Stimulated activated naive CD4-positive, alpha-beta T cell (primary cell): ENCODE results near the gene GPR155.

Experiments
- DNase-seq, 6 experiments: peaks; one replicate each; lab custom pipeline; 2025; lab: John Stamatoyannopoulos, UW

GPR155 gene, protein sequence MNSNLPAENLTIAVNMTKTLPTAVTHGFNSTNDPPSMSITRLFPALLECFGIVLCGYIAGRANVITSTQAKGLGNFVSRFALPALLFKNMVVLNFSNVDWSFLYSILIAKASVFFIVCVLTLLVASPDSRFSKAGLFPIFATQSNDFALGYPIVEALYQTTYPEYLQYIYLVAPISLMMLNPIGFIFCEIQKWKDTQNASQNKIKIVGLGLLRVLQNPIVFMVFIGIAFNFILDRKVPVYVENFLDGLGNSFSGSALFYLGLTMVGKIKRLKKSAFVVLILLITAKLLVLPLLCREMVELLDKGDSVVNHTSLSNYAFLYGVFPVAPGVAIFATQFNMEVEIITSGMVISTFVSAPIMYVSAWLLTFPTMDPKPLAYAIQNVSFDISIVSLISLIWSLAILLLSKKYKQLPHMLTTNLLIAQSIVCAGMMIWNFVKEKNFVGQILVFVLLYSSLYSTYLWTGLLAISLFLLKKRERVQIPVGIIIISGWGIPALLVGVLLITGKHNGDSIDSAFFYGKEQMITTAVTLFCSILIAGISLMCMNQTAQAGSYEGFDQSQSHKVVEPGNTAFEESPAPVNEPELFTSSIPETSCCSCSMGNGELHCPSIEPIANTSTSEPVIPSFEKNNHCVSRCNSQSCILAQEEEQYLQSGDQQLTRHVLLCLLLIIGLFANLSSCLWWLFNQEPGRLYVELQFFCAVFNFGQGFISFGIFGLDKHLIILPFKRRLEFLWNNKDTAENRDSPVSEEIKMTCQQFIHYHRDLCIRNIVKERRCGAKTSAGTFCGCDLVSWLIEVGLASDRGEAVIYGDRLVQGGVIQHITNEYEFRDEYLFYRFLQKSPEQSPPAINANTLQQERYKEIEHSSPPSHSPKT

GRCh38 chr2:174486563-174487107, at the start of gene GPR155:
GPR155 (minus strand) TSS chr2:174487029; CDS start chr2:174481956, 5,073 bp downstream.
- DNase-seq = peak in 3 of 6 experiments; percentile 43 to 59 (median 50)

- no peak for DNase-seq
These were observed 49.2 kb upstream of the GPR155 start for GRCh38 chr2:174535757-174536703.

DNA sequence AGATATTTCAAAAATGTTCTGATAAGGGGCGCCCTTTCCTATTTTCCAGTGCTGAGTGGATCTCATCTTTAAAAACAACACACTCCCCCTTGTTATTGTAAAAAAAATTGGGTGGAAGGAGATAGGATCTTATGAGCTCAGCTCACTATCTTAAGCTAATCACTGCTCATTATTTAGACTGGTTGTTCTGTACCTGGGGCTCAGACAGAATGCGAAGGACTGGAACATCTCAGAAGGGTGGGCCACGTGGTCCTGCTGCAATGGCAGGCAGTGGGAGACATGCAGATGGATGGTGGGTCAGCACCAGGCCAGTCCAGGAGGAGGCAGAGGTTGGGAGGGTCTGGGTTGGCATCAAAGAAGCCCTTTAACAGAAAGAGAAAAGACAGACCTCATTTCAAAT, 48.3 kb upstream of the GPR155 start:
- no peak for DNase-seq

DNA sequence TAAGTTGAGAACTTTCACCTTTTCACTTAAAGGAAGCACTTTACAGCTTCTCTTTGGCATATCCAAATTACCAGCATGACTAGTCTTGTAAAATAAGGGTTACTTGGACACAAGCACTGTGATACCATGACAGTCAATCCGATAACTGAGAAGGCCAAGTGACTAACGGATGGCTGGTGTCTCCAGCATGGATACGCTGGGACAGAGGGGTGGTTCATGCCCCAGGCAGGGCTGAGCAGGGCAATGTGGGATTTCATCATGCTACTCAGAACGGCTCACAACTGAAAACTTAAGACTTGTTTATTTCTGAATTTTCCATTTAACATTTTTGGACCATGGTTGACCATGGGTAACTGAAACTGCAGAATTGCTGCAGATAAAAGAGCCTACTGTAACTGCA, 43.1 kb upstream of the GPR155 start:
- DNase-seq = no peak

DNA sequence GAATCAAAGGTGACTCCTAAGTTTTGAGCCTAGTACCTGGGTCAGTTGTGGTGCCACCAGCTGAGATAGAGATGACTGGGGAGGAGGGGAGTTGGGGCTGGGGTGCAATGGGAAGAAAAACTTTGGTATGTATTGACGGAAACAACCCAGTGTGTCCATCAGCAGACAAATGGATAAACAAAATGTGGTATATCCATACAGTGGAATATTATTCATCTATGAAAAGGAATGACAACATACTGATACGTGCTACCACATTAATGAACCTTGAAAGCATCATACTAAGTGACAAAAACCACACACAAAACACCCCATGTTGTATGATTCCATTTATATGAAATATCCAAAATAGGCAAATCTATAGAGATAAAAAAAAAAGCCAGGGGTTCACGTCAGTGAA, 41.1 kb upstream of the GPR155 start:
- DNase-seq = no peak

DNA sequence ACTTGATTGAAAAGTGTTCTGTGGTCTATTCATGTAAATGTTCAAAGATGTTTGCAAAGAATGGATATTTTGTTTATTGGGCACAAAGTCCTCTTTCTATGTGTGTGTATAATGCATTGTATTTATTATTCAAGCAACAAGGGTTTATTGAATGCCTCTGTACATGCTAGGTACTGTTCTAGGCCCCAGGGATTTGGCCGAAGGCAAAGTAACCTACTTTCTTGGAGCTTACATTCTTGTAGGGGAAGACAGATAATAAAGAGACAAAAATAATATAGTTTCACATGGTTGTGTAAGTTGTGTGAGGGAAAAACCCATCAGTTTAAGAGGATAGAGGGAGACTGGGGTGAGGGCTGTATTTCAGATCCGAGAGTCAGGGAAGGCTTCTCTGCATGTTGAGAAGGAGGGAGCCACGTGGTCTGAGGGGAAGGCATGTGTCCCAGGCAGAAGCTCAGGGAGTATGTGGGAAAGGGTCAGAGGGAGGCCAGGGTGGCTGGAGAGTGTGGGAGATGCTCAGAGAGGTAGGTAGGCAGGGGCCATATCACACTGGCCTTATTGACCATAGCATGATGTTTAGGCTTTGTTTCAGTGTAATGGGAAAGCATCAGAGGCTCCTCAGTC, 40.4 kb upstream of the GPR155 start:
- no peak for DNase-seq

DNA sequence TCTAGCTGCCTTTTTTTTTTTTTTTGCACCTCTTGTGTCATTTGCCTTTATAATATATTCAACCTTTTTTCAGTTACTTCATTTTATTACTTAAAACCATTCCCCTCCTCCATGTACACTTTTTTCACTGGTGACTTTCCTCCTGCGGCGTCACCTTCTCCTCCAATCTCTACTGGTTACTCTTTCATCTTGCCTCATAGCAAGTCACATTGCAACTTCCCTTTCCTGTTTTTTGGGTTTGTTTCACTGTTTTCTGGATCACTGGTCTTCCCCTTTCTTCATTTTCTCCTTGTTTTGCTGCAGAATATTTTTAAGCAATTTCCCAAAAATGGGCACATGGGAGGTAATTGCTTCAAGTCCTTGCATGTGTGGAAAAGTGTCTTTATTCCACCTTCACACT, 37.7 kb upstream of the GPR155 start:
- DNase-seq = no peak

DNA sequence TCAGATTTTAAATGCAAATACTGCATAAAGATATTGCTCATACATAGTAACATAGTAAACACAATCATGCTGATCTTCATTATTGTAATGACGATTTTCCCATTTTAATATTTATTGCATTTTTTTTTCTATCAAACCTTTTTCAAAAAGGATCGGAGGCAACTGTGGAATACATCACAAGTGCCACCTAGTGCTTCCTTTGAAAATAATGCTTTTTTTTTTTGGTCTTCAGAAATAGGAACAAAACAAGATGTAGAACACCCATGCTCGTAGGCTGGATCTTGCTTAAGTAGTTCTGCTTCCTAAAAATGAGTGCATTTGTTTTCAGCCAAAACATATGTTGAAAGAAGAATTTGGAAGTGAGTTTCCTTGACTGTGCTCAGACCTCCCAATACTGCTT, 35.7 kb upstream of the GPR155 start:
- no peak for DNase-seq

DNA sequence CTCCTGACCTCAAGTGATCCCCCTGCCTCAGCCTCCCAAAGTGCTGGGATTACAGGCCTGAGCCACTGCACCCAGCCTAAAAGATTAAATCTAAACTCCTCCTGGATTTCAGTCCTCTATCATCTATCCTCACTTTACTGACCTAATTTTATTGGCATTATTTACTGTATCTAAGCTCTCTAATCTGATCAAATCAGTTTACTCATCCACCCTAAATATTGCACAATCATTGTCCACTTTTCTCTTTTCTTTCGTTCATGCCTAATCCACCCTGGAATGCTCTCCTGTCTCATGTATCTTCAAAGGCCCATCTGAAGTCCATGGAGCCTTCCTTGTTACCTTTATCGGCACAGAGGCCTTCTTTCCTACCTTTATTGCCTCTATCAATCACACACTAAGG, 31.6 kb upstream of the GPR155 start:
- DNase-seq = no peak

DNA sequence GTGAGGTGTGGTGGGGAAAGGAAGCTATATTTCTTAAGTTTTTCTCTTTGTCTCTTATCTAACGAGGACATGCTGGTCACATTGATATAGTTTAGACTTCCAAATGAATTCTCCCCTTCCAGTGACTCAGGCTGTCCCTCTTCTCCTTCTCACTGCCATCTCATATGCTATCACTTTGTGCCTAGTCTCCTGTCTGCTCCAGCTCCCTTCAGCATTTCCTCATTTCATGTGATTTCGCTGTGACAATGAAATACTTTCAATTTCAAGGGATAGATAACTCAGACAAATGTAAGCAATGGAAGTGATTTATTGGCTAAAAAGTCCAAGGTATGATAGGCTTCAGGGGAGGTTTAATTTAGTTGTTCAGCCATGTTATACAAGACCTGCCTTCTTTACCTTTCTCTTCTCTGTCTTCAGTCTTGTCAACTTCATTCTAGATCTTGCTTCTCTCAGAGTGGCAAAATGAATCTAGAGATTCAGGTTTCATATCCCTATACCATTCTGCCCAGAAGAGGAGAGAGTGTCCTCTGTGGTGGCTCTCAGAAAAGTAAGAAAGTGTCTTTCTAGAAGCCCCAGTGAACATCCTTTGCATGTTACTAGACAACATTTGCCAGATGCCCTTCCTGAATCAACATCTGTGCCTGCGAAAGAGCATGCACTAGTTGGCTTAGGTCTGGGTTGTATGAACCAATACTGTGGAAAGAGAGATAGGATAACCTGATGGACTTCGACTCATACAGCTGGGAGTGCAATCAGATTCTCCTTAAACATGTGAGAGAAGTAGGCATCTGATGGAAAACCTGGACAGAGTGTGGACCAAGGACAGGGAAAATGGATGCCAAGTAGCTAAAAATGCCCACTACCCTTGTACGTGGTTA, 29.9 kb upstream of the GPR155 start:
- no peak for DNase-seq

DNA sequence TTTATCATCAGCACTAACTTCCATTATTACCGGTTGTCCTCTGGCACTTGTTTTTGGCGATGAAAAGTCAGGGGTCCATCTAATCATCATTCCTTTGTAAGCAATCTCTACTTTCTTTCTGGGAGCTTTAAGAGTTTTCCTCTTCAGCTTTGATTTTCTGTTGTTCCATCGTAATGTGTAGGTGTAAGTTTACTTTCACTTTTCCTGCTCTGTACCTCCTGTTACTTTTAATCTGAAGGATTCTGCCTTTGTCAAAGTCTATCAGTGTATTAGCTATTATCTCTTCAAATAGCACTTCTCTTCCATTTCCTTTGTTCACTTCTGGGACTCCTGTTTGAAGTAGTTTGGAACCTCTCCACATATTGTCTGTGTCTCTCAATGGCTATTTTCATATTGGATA, 25.5 kb upstream of the GPR155 start:
- no peak for DNase-seq

GRCh38 chr2:174511580-174512260, 24.9 kb upstream of the GPR155 start:
- no peak for DNase-seq

DNA sequence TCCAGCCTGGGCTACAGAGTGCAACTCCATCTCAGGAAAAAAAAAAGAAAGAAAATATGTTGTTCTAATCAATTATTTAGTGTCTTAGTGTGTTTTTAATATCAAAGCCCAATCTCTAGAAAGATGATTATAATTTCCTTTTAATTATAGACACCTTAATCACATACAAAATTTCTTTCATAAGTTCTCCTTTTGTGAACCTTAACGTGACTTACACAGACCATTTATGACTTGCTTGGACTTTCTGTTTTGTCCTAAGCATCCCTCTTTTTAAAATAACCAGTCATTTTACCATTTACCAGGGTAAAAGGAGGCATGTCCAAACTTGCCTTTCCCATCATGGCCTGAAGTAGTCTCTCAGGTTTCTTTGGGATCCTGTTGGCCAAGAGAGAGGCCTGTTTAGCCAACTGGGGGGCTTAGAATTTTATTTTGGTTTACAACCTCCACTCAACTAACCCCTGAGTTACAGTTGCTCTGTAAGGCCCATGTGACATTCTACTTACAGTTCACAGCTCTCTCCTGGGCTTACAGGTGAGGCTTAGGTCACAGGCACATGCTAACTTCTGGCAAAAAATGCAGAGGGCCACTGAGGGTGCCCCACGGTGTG, 23.9 kb upstream of the GPR155 start:
- DNase-seq = no peak

- no peak for DNase-seq
These were observed 16.5 kb upstream of the GPR155 start for GRCh38 chr2:174503161-174503809.

DNA sequence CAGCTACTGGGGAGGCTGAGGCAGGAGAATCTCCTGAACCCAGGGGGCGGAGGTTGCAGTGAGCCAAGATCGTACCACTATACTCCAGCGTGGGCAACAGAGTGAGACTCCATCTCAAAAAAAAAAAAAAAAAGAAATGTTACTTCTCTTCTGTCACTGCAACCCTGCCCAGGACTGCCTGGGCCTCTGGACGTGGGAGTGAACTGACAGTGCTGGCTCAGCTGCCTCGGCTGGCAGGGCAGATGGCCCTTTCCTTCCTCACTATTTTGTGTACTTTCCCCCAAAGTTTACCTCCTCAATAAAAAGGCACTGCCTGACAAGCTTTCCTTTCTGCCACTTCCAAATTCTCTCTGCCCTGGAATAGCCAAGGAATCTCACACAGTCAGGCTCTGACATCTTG, 12.5 kb upstream of the GPR155 start:
- no peak for DNase-seq

DNA sequence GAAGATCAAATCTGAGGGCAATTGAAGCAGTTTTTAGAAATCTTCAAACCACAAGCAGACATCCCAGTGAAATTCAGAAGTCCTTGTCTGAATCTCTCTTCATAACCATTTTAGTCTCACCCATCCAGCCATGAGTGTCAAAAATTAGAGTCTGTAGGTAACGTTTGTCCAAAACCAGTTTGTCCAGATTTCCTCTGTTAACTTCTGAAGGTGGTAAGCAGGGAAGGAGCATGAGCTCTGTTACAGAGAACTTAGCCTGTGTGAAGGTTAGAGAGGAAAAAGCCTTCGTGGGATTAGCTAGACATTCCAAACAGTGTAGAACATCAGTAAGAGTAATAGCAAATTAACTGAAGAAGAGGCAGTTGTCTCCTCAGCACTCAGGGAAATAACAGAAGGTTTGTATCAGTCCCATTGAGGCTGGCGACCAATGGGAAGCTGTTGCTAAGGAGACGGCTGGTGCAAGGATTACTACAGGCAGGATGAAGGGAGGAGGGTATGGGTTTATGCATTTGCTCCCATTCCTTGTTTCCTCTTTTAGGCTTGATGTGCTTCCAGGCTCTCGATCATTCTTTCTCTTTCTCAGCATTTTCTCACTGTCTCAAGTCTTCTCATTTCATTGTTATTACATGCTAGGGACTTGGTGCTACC, 8.7 kb upstream of the GPR155 start:
- no peak for DNase-seq

DNA sequence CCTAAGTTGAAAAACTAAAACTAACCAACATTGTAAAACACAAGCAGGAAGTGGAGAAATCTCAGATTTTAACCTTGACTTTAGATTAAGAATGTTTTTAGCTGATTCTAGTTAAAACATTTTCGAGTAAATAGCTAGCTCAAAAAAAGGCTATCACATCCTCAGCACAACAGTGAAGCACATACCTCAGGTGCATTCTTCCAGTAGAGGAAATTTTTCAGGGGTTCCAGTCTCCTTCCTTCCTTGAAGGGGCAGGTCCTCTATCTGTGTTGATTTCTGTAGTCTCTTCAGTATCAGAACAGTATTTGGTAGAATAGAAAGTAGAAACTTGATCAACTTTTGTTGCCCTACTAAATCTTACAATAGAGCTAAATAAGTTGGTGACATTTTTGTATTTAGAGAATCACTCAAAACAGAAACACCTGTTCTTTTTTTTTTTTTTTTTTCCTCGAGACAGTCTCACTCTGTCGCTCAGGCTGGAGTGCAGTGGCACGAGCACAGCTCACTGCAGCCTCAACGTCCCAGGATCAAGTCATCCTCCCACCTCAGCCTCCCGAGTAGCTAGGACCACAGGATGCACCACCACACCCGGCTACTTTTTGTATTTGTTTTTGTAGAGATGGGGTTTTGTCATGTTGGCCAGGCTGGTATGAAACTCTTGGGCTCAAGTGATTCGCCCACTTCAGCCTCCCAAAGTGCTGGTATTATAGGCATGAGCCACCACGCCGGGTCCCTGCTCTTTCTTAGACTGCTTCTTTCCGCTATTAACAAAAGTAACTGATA, 6.9 kb upstream of the GPR155 start:
- no peak for DNase-seq
